H7 (cell line): ENCODE measurements around the gene FAM76B. TPM values are rescaled to one million over a fixed set of nuclear protein-coding genes. Genes with fewer than 3 reads are reported as not detected.

Experiments
- DNase-seq: peaks from one replicate; pipeline ENCODE4 v3.0.0; 2012
- H3K27me3 ChIP-seq: 2 replicates; pipeline ENCODE4 v1.6.0; 2011; ENCODE audit warnings: mild to moderate bottlenecking, low read length; ENCODE audit not compliant: control insufficient read depth, insufficient read depth
- H3K36me3 ChIP-seq: replicated peaks from 2 replicates; pipeline ENCODE4 v1.5.1; 2011; ENCODE audit warnings: low read length; ENCODE audit not compliant: control insufficient read depth, insufficient read depth
- H3K4me3 ChIP-seq: 2 replicates; pipeline ENCODE4 v1.5.1; 2011; ENCODE audit warnings: low read depth, mild to moderate bottlenecking, control low read depth, low read length, moderate library complexity; ENCODE audit not compliant: insufficient read depth
- total RNA-seq: library from RNA; depleted of rRNA; stranded (reverse); fragments of >200 nt; shearing (Covaris generic); gene quantifications from 2 replicates; pipeline ENCODE4 v1.2.3, GENCODE V29; 2014; rRNA removed

Gene FAM76B
- total RNA-seq, 1 experiment from 2014 or later = 25.0 TPM

- no peak overlapping the region for H3K4me3 ChIP-seq
- H3K36me3 ChIP-seq = no peaks in the 10 kb centered on the region
- no peak for DNase-seq
- no peaks in the 10 kb centered on the region for H3K27me3 ChIP-seq
These were observed 56.5 kb downstream of the FAM76B start for GRCh38 chr11:95732930-95733602.

- Histone ChIP-seq H3K27me3 (no peaks in the 10 kb centered on the region), H3K36me3 (no peaks in the 10 kb centered on the region), H3K4me3 (no peak overlapping the region)
- no peak for DNase-seq
These were observed 60.1 kb downstream of the FAM76B start for GRCh38 chr11:95729462-95729861.

GRCh38 chr11:95728790-95729189 is 60.8 kb downstream of the FAM76B start:
- Histone ChIP-seq H3K27me3 (no peaks in the 10 kb centered on the region), H3K4me3 (no peak overlapping the region), H3K36me3 (no peaks in the 10 kb centered on the region)
- no peak for DNase-seq

- H3K4me3 ChIP-seq = no peak overlapping the region
- DNase-seq = no peak
- no peaks in the 10 kb centered on the region for H3K27me3 ChIP-seq
- no peaks in the 10 kb centered on the region for H3K36me3 ChIP-seq
These were observed 61.5 kb downstream of the FAM76B start for GRCh38 chr11:95728094-95728493.

- no peaks in the 10 kb centered on the region for H3K36me3 ChIP-seq
- no peaks in the 10 kb centered on the region for H3K27me3 ChIP-seq
- DNase-seq = peak; percentile 4
- no peak overlapping the region for H3K4me3 ChIP-seq
These were observed 62.0 kb downstream of the FAM76B start for GRCh38 chr11:95727620-95728019.

- H3K36me3 ChIP-seq = no peaks in the 10 kb centered on the region
- no peak overlapping the region for H3K4me3 ChIP-seq
- DNase-seq = no peak
- H3K27me3 ChIP-seq = no peaks in the 10 kb centered on the region
These were observed 62.5 kb downstream of the FAM76B start for GRCh38 chr11:95727111-95727510.

GRCh38 chr11:95725196-95725595 is 64.4 kb downstream of the FAM76B start:
- Histone ChIP-seq H3K27me3 (no peaks in the 10 kb centered on the region), H3K36me3 (no peaks in the 10 kb centered on the region), H3K4me3 (no peak overlapping the region)
- no peak for DNase-seq

GRCh38 chr11:95723361-95723942 is 66.1 kb downstream of the FAM76B start:
- no peak for DNase-seq
- Histone ChIP-seq H3K4me3 (no peak overlapping the region), H3K27me3 (no peaks in the 10 kb centered on the region), H3K36me3 (no peaks in the 10 kb centered on the region)

GRCh38 chr11:95720195-95720594 is 69.4 kb downstream of the FAM76B start:
- H3K27me3 ChIP-seq = no peaks in the 10 kb centered on the region
- no peak overlapping the region for H3K4me3 ChIP-seq
- DNase-seq = no peak
- no peaks in the 10 kb centered on the region for H3K36me3 ChIP-seq

Other genes starting within 250 kb of the FAM76B start
- 55.2 and 94.9 TPM in 2 replicates for gene CEP57, start 716 bp upstream of the FAM76B start, total RNA-seq
- gene MTMR2, start 134.3 kb upstream of the FAM76B start, total RNA-seq = 36.8 and 43.5 TPM in 2 replicates